ENCODE data around the gene CH25H. TPM values are rescaled to one million over a fixed set of nuclear protein-coding genes. Genes with fewer than 3 reads are reported as not detected.
A peak's percentile ranks its signal among the peaks of the same experiment; 100 is the strongest.
"Not testable (repeated sequence)": the region's sequence is repeated elsewhere in the genome, so short reads cannot be mapped to it uniquely, and the experiment has no call there.

The CH25H gene
- total RNA-seq (1 to 10 TPM in 1 of 5 donors, under 1 TPM in 1, not detected in 3; 0.21 to 1.0 TPM), total RNA-seq (0 to 4.1 (median 0.30) reads per million in 29 experiments)
- not detected for total RNA-seq (2013)

GRCh38 chr10:89207181-89207800 lies at the start of gene CH25H:
TSS of gene CH25H (minus strand) at chr10:89207317. CDS start at chr10:89207292, 25 bp downstream.
- Mint-ChIP-seq H3K27ac (no peak within 1 kb of the TSS), H3K27me3 (peaks cover 39 to 40% of the 10 kb centered on the region in 2 donors), H3K4me1 (peaks cover 15% of the 10 kb centered on the region in 3 donors), H3K36me3 (no peaks in the 10 kb centered on the region), H3K4me3 (peak within 1 kb of the TSS; percentile 76 to 84 (median 78)), H3K9me3 (no peaks in the 10 kb centered on the region)
- Histone ChIP-seq H3K4me3 (ENCODE audit: control insufficient read depth in 1 of 2, extremely low read depth in 1 of 2, low read length in 1 of 2) (peak within 1 kb of the TSS; percentile 53 to 84), H3K27ac (ENCODE audit: low read length) (no peak within 1 kb of the TSS), H3K27me3 (replicated peaks in 1 of 2; ENCODE audit: control insufficient read depth in 2 of 2, extremely low read depth in 1 of 2, insufficient read depth in 2 of 2, low read length in 1 of 2) (peaks cover 11 to 31% of the 10 kb centered on the region in 2 experiments), H3K36me3 (ENCODE audit: control insufficient read depth in 2 of 2, extremely low read depth in 1 of 2, insufficient read depth in 1 of 2, low read length in 1 of 2) (no peaks in the 10 kb centered on the region), H3K9me3 (no peaks in the 10 kb centered on the region), H3K4me1 (ENCODE audit: control insufficient read depth in 1 of 2, extremely low read depth in 1 of 2, insufficient read depth in 2 of 2, low read length in 2 of 2) (peaks cover 10 to 21% of the 10 kb centered on the region in 2 experiments)
- CTCF ChIA-PET = interaction anchor here (0.5 to 4.3 kb wide), 14 partner anchors 9 to 438 kb away, joined by 3 to 29 read pairs (median 4); no protein-coding TSS in a partner anchor
- POLR2A ChIA-PET = interaction anchor here (0.6 to 1.2 kb wide), 4 partner anchors 8 to 264 kb away, joined by 3 to 7 read pairs (median 4); partner anchors contain the start of gene IFIT1 (in 1 of the 2)
- WGBS (ENCODE audit: insufficient coverage) = 1% methylated on average over 26 of the region's 28 CpGs
- DNase-seq (peak in 23 of 35 experiments; percentile 3 to 62 (median 24)), ATAC-seq (replicated peaks in 1 of 4) (peak; percentile 47 to 66 (median 58))

- H3K4me3 Mint-ChIP-seq = no peak overlapping the region
- Histone ChIP-seq H3K27me3 (replicated peaks in 1 of 2; ENCODE audit: control insufficient read depth in 2 of 2, extremely low read depth in 1 of 2, insufficient read depth in 2 of 2, low read length in 1 of 2) (no peaks in the 10 kb centered on the region), H3K36me3 (ENCODE audit: control insufficient read depth in 2 of 2, extremely low read depth in 1 of 2, insufficient read depth in 1 of 2, low read length in 1 of 2) (no peaks in the 10 kb centered on the region), H3K4me3 (ENCODE audit: control insufficient read depth in 1 of 2, extremely low read depth in 1 of 2, low read length in 1 of 2) (no peak overlapping the region), H3K4me1 (ENCODE audit: control insufficient read depth in 1 of 2, extremely low read depth in 1 of 2, insufficient read depth in 2 of 2, low read length in 2 of 2) (peaks cover 0 to 12% of the 10 kb centered on the region in 2 experiments), H3K9me3 (no peaks in the 10 kb centered on the region), H3K27ac (ENCODE audit: low read length) (no peak overlapping the region)
- ATAC-seq (replicated peaks in 1 of 4) = no peak
- H3K27ac Mint-ChIP-seq = no peak overlapping the region
- WGBS (ENCODE audit: insufficient coverage) = 71% methylated on average over 2 of the region's 3 CpGs
- POLR2A ChIA-PET = interaction anchor here (0.5 to 0.6 kb wide), 2 partner anchors 136 to 281 kb away, joined by 4 to 5 read pairs; partner anchors contain the start of gene IFIT1 (in 1 of the 2)
- CTCF ChIA-PET = interaction anchor here in 1 of 2 donors (0.5 to 0.9 kb wide), 2 partner anchors 131 to 316 kb away, joined by 3 read pairs; no protein-coding TSS in a partner anchor
- peaks cover 3% of the 10 kb centered on the region for H3K36me3 Mint-ChIP-seq
- peaks cover 0 to 4% (median 3%) of the 10 kb centered on the region in 3 donors for H3K4me1 Mint-ChIP-seq
- H3K9me3 Mint-ChIP-seq = peaks cover 0 to 4% (median 0%) of the 10 kb centered on the region in 3 donors
- no peak for DNase-seq
- H3K27me3 Mint-ChIP-seq = no peaks in the 10 kb centered on the region
Measured at GRCh38 chr10:89256340-89256739, 49.2 kb upstream of the CH25H start.

GRCh38 chr10:89255793-89256192 lies 48.7 kb upstream of the CH25H start:
- H3K27ac Mint-ChIP-seq = no peak overlapping the region
- H3K4me3 ChIP-seq (ENCODE audit: control insufficient read depth in 1 of 2, extremely low read depth in 1 of 2, low read length in 1 of 2) = no peak overlapping the region
- H3K4me1 Mint-ChIP-seq = peaks cover 5 to 9% (median 7%) of the 10 kb centered on the region in 3 donors

GRCh38 chr10:89255091-89255579 lies 48.0 kb upstream of the CH25H start:
- H3K27ac Mint-ChIP-seq; H3K4me3 Mint-ChIP-seq; H3K4me3 ChIP-seq (ENCODE audit: control insufficient read depth in 1 of 2, extremely low read depth in 1 of 2, low read length in 1 of 2); H3K27ac ChIP-seq (ENCODE audit: low read length); ATAC-seq (replicated peaks in 1 of 4); CTCF ChIA-PET; H3K9me3 Mint-ChIP-seq; H3K36me3 ChIP-seq (ENCODE audit: control insufficient read depth in 2 of 2, extremely low read depth in 1 of 2, insufficient read depth in 1 of 2, low read length in 1 of 2); H3K9me3 ChIP-seq; DNase-seq; H3K36me3 Mint-ChIP-seq; H3K27me3 ChIP-seq (replicated peaks in 1 of 2; ENCODE audit: control insufficient read depth in 2 of 2, extremely low read depth in 1 of 2, insufficient read depth in 2 of 2, low read length in 1 of 2); H3K27me3 Mint-ChIP-seq; POLR2A ChIA-PET: not testable (repeated sequence)
- peaks cover 11 to 12% (median 11%) of the 10 kb centered on the region in 3 donors for H3K4me1 Mint-ChIP-seq
- no CpG with 5 or more reads among the region's 2 CpGs for WGBS (ENCODE audit: insufficient coverage)
- peaks cover 7 to 14% of the 10 kb centered on the region in 2 experiments for H3K4me1 ChIP-seq (ENCODE audit: control insufficient read depth in 1 of 2, extremely low read depth in 1 of 2, insufficient read depth in 2 of 2, low read length in 2 of 2)

More at GRCh38 chr10:89255793-89256192, 48.7 kb upstream of the CH25H start:
- no peaks in the 10 kb centered on the region for H3K36me3 ChIP-seq (ENCODE audit: control insufficient read depth in 2 of 2, extremely low read depth in 1 of 2, insufficient read depth in 1 of 2, low read length in 1 of 2)
- no peaks in the 10 kb centered on the region for H3K27me3 ChIP-seq (replicated peaks in 1 of 2; ENCODE audit: control insufficient read depth in 2 of 2, extremely low read depth in 1 of 2, insufficient read depth in 2 of 2, low read length in 1 of 2)
- H3K4me1 ChIP-seq (ENCODE audit: control insufficient read depth in 1 of 2, extremely low read depth in 1 of 2, insufficient read depth in 2 of 2, low read length in 2 of 2) = peaks cover 3 to 18% of the 10 kb centered on the region in 2 experiments
- peaks cover 3% of the 10 kb centered on the region for H3K36me3 Mint-ChIP-seq
- H3K9me3 Mint-ChIP-seq = peaks cover 0 to 4% (median 0%) of the 10 kb centered on the region in 3 donors
- ChIA-PET POLR2A (interaction anchor here in 1 of 2 donors (0.6 kb wide), 1 partner anchor 281 kb away, joined by 4 read pairs; no protein-coding TSS in a partner anchor), CTCF (interaction anchor here in 1 of 2 donors (0.5 to 0.9 kb wide), 2 partner anchors 131 to 316 kb away, joined by 3 read pairs; no protein-coding TSS in a partner anchor)
- no peaks in the 10 kb centered on the region for H3K9me3 ChIP-seq
- no peak overlapping the region for H3K27ac ChIP-seq (ENCODE audit: low read length)
- no peak overlapping the region for H3K4me3 Mint-ChIP-seq
- DNase-seq (no peak), ATAC-seq (replicated peaks in 1 of 4) (no peak)
- no peaks in the 10 kb centered on the region for H3K27me3 Mint-ChIP-seq

- no peaks in the 10 kb centered on the region for H3K36me3 ChIP-seq (ENCODE audit: control insufficient read depth in 2 of 2, extremely low read depth in 1 of 2, insufficient read depth in 1 of 2, low read length in 1 of 2)
- ChIA-PET POLR2A (interaction anchor here (0.6 to 2.0 kb wide), 6 partner anchors 35 to 602 kb away, joined by 3 to 6 read pairs (median 4); partner anchors contain the start of genes IFIT1 (in 1 of the 2) and IFIT5 (in 1 of the 2)), CTCF (interaction anchor here in 1 of 2 donors (0.6 to 2.4 kb wide), 13 partner anchors 34 to 1995 kb away, joined by 3 to 15 read pairs (median 4); partner anchors contain the start of genes IFIT1, IFIT3 and IFIT5)
- Mint-ChIP-seq H3K36me3 (peaks cover 3% of the 10 kb centered on the region), H3K4me1 (peaks cover 23 to 25% (median 23%) of the 10 kb centered on the region in 3 donors), H3K27me3 (no peaks in the 10 kb centered on the region), H3K4me3 (peak overlapping the region in 1 of 3 donors; percentile 73), H3K27ac (peak overlapping the region; percentile 28 to 39), H3K9me3 (peaks cover 0 to 4% (median 0%) of the 10 kb centered on the region in 3 donors)
- peaks cover 7 to 14% of the 10 kb centered on the region in 2 experiments for H3K4me1 ChIP-seq (ENCODE audit: control insufficient read depth in 1 of 2, extremely low read depth in 1 of 2, insufficient read depth in 2 of 2, low read length in 2 of 2)
- DNase-seq = no peak
- H3K9me3 ChIP-seq = no peaks in the 10 kb centered on the region
- no CpG with 5 or more reads among the region's 2 CpGs for WGBS (ENCODE audit: insufficient coverage)
- H3K27ac ChIP-seq (ENCODE audit: low read length) = peak overlapping the region; percentile 71
- H3K4me3 ChIP-seq (ENCODE audit: control insufficient read depth in 1 of 2, extremely low read depth in 1 of 2, low read length in 1 of 2) = peak overlapping the region in 1 of 2 donors; percentile 89
- H3K27me3 ChIP-seq (replicated peaks in 1 of 2; ENCODE audit: control insufficient read depth in 2 of 2, extremely low read depth in 1 of 2, insufficient read depth in 2 of 2, low read length in 1 of 2) = no peaks in the 10 kb centered on the region
- ATAC-seq (replicated peaks in 1 of 4) = no peak
Measured at GRCh38 chr10:89252225-89252585, 45.1 kb upstream of the CH25H start.
